CD4-positive, alpha-beta T cell treated with Interferon gamma for 1 hour (primary cell): ENCODE measurements around the gene NTNG1.
"Not testable (repeated sequence)": the region's sequence is repeated elsewhere in the genome, so short reads cannot be mapped to it uniquely, and the experiment has no call there.

ENCODE experiments used
- DNase-seq: peaks from one replicate; pipeline ENCODE4 v3.0.0-alpha.2; 2020

NTNG1 gene

DNA sequence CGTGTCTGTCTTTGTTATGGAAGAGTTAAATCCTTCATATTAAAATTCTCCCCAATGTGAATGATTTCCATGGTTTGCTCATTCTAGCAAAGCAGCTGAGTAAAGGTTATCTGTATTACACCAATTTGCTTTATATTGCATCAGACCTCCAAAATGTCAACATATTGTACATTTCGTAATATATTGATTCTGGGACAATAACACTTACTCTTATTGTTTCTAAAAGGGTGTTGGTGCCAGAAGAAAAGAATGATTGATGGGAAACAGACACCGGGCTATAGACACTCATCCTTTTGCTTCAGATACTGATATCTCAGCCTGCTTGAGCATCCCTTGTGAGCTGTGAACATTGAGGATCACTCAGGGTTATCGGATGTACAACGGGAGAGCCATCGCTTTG lies 7.0 kb downstream of the NTNG1 start:
- DNase-seq, result no peak

DNA sequence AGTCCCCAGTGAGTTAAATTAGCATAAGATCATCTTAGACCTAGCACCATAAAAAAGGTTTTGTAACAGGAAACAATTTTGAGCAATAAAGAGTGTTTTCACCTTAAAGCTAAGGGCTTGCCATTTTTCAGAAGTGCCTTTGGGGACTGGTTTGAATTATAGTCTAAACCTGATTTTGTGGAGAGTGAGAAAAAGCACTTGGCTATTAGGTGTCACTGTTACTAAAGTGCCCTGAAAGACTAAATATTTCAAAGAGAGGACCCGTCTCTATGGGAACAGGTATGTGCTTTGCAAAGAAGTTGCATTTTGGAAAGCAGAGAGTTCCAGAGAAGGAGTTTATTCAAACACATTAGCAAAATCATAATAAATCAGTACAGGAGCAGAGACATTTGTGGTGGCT lies 9.1 kb downstream of the NTNG1 start:
- no peak for DNase-seq

DNA sequence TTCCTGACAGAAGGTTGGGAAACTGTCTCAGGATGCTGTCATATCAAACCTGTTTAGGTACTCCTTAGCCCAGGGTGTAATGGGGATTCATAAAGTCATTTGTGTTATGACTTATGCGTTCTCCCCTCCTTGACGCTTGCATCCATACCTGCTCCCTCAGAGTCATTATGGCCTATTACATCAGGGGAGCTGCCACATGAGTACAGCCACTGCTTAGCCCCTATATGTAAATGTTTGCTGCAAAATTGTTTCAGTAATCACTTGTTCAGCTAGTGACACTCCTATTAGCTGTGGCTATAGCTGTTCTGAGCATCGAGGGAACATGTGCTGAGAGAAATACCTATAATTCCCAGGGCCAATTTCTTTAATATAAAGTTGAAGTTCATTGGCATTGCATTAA lies 10.5 kb downstream of the NTNG1 start:
- DNase-seq, result no peak

DNA sequence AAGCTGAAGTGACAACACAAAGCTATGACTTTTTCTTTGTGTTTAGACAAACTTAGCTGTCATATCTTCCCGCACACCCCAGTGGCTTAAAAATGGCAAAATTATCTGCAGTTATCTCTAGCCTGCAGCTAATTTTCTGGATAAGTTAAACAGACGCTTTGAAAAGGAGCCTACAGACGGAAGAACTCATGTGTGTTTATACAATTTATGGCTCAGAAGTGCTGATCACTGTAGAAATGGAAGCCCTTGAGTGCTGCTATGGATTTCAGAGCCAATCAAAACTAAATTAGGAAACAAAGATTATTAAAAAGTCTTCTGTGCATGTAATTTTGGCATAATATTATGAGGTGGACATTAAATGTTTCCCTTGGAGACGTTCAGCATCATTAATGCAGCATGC lies 11.6 kb downstream of the NTNG1 start:
- DNase-seq, result no peak

DNA sequence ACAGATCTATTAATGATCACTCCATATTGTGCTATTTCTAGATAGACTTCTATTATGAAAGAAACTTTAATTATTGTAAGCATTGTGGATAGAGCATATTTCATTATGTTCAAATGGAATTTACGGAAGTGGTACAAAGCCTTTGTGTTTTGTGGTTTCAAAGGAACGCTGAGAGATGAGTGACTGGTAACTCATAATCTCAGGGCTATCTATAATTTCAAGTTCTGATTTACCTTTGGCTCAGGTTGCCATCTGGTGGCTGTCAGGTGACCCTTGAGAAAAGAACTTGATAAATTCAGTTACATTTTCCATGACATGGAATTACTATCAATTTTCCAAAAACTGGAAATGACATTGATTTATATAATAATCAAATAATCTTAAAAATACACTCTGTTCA lies 12.2 kb downstream of the NTNG1 start:
- DNase-seq, result no peak

DNA sequence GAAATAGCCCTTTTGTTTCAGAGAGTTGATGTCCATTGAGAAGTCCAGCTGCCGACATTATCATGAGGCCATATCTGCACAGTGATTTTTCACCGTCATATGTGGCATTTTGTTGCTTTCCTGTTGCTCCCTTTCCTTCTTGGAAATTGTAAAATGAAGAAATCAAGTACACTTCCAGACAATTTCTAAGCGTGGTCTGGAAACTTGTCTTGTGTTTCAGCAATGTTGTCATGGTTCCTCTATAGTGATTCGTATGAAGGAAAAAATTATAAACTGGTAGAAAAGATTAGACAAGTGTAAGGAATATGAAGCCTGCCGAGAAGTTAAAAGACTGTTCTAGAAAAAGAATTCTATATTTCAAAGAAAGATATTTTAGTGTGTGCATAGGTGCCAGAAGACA lies 17.7 kb downstream of the NTNG1 start:
- DNase-seq, result no peak

DNA sequence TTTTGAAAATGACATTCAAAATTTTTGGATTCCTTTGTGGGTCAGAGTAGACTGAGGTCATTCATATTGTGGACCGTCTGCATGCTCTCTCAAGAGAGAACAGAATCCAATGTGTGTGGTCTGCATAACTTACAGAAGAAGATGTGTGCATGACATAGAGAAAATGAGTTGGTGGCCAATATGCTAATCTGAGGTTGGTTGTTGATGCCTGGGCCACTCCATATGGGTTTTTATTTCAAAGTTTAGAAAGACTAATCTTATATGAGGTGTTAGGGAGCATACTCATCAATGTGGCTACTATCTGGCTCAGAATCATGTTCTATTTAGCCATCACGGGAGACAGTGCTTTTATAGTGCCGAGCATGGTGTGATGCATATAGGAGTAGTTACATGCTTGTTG lies 18.2 kb downstream of the NTNG1 start:
- DNase-seq, result no peak

DNA sequence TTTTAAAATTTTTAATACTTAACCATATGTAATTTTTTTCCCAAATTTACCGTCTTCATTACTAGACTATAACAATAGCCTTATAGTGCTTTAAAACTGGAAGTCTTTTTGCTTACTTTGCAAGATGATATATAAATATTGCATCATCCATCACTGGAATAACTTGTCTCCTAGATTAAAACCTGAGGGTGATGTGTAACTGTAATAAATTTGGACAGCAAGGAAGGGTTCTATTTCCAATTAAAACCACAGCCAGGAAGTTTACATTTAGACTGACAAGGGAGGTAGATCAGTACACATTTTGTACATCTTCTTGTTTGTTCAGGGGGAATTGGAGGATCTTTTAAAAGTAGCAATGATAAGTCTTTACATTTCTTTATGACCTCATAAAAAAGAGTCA lies 21.9 kb downstream of the NTNG1 start:
- DNase-seq, result no peak

DNA sequence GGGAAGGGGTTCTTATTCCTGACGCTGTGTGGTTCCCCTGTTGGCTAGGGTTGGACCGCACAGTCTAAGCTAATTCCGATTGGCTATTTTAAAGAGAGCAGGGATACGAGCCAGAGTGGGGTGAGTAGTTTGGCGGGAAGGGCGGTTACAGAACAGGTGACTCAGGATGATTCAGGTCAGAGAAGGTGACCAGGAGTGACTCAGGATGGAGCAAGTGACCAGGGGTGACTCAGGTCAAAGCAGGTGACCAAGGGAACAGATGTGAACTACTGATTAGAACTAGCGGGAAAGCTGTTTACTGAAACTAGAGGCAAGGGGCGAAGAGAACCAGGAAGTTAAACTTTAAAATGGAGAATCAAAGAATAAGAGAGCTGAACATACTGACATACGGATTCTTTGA lies 24.1 kb downstream of the NTNG1 start:
- not testable (repeated sequence) for DNase-seq

DNA sequence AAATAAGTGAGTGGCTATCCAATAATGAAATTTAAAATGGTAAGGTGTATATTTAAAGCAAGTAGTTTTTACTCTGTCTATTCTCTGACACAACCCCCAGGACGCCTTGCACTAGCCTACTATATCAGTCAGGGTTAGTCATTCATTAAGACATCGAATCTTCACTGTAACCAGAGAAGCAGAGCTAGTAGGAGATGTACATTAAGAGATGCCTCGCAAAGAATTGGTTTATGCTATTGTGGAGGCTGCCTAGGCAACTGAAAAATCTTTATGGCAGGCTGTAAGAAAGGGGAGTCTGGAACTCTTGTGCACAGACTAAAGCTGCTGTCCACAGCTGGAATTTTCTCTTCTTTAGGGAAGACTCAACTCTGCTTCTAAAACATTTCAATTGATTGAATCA lies 28.8 kb downstream of the NTNG1 start:
- DNase-seq, result no peak

DNA sequence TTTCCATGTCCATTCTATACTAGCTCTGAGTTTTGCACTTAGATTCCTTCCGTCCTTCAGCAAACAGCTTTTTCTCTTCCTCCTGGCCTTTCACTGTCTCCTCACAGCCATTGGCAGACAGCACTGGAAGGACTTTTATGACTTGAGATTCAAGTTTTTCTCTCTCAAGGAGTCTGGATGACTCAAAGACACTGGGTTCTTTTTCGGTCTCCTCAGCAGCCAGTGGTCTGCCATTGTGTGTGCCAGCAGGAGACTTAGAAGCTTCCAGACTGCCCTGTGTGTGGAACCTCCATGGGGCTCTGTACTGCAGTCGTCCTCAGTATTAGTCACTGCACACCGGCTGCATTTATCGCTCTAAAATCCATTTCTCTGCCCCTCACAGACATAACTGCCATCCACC lies 30.5 kb downstream of the NTNG1 start:
- no peak for DNase-seq

DNA sequence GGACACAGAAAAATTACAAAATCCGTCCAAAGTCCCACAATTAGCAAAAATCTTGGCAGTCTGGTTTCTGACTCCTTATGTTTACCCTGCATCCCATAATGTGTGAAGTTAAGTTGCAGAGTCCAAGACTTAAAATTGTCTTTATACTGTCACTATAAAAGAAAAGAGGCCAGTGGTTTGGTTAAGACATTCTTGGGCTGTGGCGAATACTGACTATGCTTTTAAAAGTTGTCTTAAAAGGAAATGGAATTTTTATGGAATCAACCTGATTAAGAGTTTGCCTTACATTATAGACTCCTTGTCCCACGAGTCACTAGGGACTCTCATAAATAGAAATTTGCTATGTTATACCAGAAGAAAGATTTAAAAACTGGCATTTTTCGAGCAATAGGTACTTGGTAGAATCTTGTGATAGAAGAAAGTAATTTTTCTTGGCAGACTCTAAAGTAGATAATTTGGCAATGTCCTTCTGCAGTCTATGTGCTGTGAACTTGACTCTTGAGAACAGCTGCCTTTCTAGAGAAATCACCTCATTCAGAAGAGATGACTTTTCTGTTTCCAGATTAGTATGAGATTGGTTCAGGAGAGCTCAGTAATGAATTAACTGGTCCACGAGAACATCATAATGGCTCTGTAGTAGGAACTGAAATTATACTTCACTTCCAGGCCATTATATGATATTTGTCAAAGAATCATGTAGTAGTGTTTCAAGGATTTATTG lies 31.8 kb downstream of the NTNG1 start:
- no peak for DNase-seq

DNA sequence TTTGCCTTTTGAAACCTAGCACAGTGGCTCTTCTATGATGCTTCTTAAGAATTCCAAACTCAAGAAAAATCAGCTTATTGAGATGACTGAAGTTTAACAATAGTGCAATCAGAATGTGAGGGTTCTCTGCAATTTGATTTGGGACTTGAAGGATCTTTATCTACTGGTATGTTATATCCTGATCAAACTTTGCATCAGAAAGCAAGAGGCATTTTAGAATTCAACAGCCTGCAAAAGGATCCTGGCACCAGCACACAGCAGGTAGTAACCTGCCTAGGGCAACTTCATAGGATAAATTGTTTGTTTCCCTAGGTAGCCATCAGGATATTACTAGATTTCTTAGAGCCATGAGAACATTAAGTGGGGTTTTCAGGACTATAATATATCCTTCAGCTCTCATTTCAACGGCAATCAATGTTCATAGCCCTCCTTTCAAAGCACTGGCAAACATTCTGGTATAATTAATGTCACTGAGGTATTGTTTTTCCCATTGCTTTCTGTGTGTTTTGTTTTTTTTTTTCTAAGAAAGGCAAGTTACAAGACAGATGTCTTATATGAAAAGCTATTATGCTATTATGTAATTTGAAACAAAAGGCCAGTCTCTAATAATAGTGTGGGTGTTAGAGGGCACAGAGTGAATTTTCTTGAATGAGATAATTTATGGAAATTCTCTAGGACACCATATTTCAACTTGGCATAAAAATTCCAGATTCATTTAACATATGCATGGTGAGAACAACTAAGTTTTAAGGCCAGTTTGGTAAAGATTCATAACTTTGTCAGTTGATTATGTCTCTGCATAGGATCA lies 34.5 kb downstream of the NTNG1 start:
- DNase-seq, result no peak

DNA sequence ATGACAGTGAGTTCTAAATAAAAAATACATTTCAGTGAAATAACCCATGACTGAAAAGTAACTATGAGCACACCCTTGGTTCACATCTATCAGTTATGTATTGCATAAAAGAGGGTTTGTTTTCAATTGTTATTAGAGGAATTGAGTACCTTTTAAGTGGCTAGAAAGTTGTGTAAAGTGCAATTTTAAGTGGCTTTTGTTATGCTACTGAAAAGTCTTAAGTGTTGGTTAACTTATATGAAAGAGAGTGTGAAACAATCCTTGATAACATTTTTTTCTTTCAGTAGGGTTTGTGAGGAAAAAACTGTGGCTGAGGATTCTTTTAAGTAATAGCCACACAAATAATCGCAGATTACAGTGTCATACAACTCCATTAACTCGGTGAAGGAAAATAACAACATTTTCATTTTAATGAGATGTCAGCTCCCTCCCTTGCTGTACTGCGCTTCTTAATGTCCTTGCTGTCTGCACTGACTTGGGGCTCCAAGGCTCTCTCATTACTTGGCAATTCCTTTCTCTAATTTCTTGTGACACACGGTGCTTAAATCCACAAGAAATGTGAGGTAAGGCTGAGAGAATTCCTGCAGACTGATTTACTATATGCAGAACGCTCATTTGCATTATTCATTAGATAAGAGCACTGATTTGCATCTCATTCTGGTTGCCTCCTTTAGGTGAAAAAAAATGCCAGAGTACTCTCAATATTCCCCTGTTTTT lies 40.6 kb downstream of the NTNG1 start:
- DNase-seq, result no peak

DNA sequence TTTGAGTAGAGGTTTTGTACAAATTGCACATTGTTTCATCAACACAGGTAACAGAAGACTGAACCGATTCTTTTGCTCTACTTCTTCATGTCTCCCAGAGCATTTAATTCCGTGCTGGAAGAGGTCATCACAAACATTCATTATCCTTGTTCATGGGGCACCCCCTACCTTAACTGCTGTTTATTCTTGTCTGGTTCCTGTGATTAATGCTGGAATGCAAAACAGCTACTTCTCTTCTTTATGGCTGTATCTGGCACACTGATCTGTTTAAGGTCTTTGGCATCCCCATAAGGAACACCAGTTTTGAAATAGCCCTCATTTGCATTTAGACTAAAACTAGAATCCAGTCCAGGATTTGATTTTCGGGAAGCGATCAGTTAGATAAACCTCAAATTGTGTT lies 42.2 kb downstream of the NTNG1 start:
- DNase-seq, result no peak

DNA sequence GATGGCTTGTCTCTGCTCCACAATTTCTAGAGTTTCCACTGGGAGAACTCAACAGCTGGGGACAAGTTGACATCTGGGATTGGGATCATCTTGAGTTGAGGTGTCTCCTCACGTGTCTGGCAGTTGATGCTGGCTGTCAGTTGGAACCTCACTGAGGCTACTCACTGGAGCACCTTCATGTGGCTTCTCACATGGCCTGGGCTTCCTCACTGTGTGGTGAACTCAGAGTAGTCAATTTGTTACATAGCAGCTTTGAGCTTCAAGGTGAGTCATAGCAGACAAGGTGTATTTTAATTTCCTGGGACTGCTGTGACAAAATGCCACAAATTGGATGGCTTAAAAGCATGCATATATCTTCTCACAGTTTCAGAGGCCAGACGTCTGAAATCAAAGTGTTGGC lies 44.0 kb downstream of the NTNG1 start:
- DNase-seq, result no peak

DNA sequence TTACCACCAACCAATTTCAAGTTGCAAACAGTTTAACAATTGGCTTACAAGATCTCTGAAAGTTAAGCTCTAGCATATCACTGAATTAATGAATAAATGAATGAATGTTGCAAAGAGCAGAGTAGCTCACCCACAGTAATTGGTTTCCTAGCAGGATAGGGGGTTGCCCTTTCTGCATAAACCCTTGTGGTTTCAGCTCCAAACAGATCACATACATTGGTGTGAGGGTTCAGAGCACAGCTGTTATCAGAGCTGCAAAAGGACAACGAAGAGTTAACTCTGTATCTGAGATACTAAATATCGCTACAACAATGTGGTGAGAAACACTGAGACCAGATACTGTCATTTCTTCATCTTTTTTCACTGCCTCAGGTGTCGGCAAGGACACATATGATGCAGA lies 46.6 kb downstream of the NTNG1 start:
- DNase-seq, result no peak

DNA sequence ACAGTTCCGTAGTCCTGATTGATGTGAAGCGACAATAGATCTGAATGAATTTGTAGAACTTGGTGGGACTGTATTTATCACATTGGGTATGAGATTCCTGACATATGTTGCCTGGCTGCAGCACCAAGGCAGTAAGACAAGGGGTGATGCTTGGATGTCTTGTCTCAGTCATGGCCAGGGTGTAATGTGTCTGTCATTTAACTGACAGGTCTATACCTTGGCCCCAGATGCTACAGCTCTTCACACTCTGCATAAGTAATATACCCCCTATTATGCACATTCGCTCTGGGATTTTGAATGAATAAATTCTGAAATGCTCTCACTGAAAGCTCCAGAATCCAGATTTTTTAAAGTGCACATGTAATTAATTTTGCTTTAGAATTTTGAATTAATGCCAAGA lies 47.3 kb downstream of the NTNG1 start:
- DNase-seq, result no peak

DNA sequence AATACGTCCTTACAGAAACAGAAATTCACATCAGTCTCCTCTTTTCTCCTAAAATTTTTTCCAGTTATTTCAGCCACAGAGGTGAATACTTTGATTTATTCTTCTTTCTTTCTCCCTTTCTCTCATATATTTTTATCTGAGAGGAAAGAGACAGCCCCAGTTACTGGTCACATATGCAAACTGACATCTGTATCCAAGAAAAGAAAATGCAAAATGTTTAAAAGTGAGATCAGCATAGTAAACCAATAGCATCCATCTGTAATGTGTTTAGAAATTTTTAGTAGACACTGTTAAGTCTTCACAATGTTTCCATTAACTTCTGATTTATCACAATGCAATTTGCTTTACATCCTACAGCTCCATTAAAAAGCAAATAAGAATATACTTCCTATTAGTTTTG lies 53.5 kb downstream of the NTNG1 start:
- DNase-seq, result no peak

DNA sequence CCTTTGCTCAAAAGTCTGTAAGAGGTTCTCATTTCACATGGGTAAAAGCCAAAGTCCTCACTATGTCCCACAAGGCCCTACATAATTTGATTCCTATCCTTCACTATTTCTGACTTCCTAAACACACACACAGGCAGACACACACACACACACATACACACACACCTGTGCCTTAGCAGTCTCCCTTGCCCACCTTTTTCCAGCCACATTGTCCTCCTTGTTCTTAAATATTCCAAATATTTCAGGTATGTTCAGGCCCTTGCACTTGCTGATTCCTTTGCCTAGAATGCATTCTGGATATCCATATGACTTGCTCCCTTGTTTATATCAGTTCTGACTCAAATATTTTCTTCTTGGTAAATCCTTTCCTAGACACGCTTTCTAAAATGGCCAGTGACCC lies 54.6 kb downstream of the NTNG1 start:
- DNase-seq, result no peak

DNA sequence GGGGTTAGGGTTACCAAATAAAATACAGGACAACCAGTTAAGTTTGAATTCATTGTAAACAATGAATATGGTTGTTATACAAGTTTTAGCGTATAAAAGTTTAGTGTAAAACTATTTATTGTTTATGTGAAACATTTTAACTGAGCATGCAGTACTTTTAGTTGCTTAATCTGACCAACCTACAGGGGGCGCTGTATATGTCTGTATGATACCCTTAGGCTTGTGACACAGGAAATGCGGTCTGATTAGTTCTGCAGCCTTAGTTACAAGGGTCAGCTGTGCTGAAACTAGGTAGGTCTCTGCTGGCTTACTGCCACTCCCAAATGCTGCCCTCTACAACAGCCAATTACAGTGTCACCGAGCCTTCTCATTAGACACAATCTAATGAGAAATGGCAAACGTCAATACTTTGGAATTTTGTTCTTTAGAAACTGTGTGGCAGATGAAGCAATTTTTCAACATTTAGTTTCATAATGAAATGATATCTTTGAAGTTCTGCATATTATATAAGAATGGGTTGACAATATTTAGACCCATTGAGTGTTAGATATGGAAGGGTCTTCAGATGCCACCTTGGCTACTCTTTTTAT lies 56.2 kb downstream of the NTNG1 start:
- no peak for DNase-seq

DNA sequence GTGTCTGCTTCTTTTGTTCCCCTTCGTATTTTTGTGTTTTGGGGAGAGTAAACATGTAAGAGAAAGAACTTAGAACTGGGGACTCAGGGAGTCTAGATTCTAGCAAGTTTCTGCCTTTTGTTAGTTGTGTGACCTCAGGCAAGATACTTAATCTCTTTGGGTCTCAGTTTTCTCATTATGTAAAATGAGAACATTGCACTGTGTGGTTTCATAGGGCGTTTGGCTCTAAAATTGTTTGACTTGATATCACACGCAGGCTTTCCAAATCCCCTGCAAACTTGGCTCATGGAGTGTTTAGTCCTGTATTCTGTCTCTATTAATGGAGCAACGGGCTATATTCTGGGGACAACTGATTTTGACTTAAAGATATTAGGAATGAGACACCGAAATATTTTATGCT lies 57.7 kb downstream of the NTNG1 start:
- no peak for DNase-seq

DNA sequence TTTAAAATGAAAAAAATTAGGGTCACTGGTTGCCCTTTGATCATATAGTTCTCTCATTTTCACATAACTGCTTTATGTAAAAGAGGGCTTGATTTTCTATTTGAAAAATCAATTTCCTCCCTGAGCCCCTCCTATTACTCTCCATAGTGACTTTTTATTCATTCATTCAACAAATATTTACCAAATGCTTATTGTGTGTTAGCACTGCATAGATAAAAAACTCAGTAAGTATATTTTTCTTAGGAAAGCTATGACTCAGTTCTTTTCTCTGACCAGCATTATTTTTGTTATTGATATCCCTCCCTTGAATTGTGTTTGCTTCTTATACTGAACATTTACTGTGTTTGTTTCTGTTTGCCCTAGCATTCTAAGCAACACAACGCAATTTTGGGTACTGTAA lies 59.8 kb downstream of the NTNG1 start:
- DNase-seq, result no peak

DNA sequence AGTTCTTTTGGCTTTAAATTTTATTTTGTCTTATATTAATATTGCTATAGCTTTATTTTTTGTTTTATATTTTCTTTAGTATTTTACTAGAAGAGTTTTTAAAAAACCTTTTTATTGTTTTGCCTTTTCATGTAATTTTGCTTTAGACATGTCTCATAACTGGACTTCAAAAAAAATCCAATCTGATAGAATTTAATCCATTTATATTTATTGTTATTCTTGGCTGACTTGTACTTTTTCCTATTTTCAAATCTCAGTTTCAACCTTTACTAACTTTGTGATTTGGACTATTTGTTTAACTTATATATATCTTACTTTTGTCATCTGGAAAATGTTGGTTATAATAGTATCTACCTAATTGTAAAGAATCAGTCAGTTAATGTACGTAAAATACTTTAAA lies 61.2 kb downstream of the NTNG1 start:
- DNase-seq, result no peak
